KMS-11 (cell line): ENCODE data around the gene ENTPD3.

ENCODE experiments used
- H2AFZ ChIP-seq: fragments of 200-600 bp; sonication (generic); 2 replicates; pipeline ENCODE4 v1.6.1; 2016; ENCODE audit warnings: antibody characterized with exemption, mixed run types, low read depth
- H3K27ac ChIP-seq: fragments of 200-600 bp; sonication (generic); 2 replicates; pipeline ENCODE4 v1.6.1; 2016; ENCODE audit warnings: mild to moderate bottlenecking, mixed run types
- H3K27me3 ChIP-seq: fragments of 200-600 bp; sonication (generic); 2 replicates; pipeline ENCODE4 v1.6.1; 2017; ENCODE audit warnings: mild to moderate bottlenecking, low read depth, mixed run types, moderate library complexity; ENCODE audit not compliant: insufficient read depth
- H3K36me3 ChIP-seq: fragments of 200-600 bp; sonication (generic); 2 replicates; pipeline ENCODE4 v1.6.1; 2017; ENCODE audit warnings: mild to moderate bottlenecking, mixed run types; ENCODE audit not compliant: insufficient read depth
- H3K4me1 ChIP-seq: fragments of 200-600 bp; sonication (generic); 2 replicates; pipeline ENCODE4 v1.6.1; 2016; ENCODE audit warnings: mild to moderate bottlenecking, low read depth, mixed run types; ENCODE audit not compliant: poor library complexity, severe bottlenecking
- H3K4me2 ChIP-seq: fragments of 200-600 bp; sonication (generic); 2 replicates; pipeline ENCODE4 v1.7.0; 2016; ENCODE audit warnings: mild to moderate bottlenecking, mixed run types
- H3K4me3 ChIP-seq: fragments of 200-600 bp; sonication (generic); IDR thresholded peaks from 2 replicates; pipeline ENCODE4 v1.6.1; 2017; ENCODE audit warnings: low read depth, low read length, mixed read lengths; ENCODE audit not compliant: insufficient read depth
- H3K79me2 ChIP-seq: fragments of 200-600 bp; sonication (generic); 2 replicates; pipeline ENCODE4 v1.6.1; 2016; ENCODE audit warnings: low read depth, mixed run types; ENCODE audit not compliant: insufficient read depth
- H3K9ac ChIP-seq: fragments of 200-600 bp; sonication (generic); 2 replicates; pipeline ENCODE4 v1.6.1; 2016; ENCODE audit warnings: mild to moderate bottlenecking, mixed run types
- H4K20me1 ChIP-seq: fragments of 200-600 bp; sonication (generic); 2 replicates; pipeline ENCODE4 v1.6.1; 2016; ENCODE audit warnings: mild to moderate bottlenecking, mixed run types; ENCODE audit not compliant: insufficient read depth
- TF ChIP-seq, protein P1 (sequence below): fragments of 200-600 bp; sonication (generic); conservative IDR thresholded peaks from 2 replicates; pipeline ENCODE4 v1.6.1; 2017; ENCODE audit warnings: low read depth, mild to moderate bottlenecking, antibody characterized with exemption, low read length, moderate library complexity, mixed read lengths

Gene ENTPD3

GRCh38 chr3:40417845-40418543, 31.0 kb downstream of the ENTPD3 start:
- Histone ChIP-seq H2AFZ (no peak overlapping the region), H3K27ac (no peak overlapping the region)

GRCh38 chr3:40422861-40423260, 35.9 kb downstream of the ENTPD3 start:
- H3K27me3 ChIP-seq, result no peaks in the 10 kb centered on the region
- H4K20me1 ChIP-seq, result no peaks in the 10 kb centered on the region
- H2AFZ ChIP-seq, result no peak overlapping the region
- no peak overlapping the region for H3K27ac ChIP-seq
- no peak overlapping the region for H3K4me2 ChIP-seq
- H3K4me1 ChIP-seq, result no peaks in the 10 kb centered on the region
- no peaks in the 10 kb centered on the region for H3K79me2 ChIP-seq
- no peaks in the 10 kb centered on the region for H3K36me3 ChIP-seq
- TF ChIP-seq, protein P1, sequence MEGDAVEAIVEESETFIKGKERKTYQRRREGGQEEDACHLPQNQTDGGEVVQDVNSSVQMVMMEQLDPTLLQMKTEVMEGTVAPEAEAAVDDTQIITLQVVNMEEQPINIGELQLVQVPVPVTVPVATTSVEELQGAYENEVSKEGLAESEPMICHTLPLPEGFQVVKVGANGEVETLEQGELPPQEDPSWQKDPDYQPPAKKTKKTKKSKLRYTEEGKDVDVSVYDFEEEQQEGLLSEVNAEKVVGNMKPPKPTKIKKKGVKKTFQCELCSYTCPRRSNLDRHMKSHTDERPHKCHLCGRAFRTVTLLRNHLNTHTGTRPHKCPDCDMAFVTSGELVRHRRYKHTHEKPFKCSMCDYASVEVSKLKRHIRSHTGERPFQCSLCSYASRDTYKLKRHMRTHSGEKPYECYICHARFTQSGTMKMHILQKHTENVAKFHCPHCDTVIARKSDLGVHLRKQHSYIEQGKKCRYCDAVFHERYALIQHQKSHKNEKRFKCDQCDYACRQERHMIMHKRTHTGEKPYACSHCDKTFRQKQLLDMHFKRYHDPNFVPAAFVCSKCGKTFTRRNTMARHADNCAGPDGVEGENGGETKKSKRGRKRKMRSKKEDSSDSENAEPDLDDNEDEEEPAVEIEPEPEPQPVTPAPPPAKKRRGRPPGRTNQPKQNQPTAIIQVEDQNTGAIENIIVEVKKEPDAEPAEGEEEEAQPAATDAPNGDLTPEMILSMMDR, result no peak
- no peak overlapping the region for H3K9ac ChIP-seq
- no peak overlapping the region for H3K4me3 ChIP-seq

More at GRCh38 chr3:40417845-40418543, 31.0 kb downstream of the ENTPD3 start:
- H4K20me1 ChIP-seq, result no peaks in the 10 kb centered on the region
- no peaks in the 10 kb centered on the region for H3K36me3 ChIP-seq
- no peaks in the 10 kb centered on the region for H3K79me2 ChIP-seq
- TF ChIP-seq, protein P1, result no peak
- H3K27me3 ChIP-seq, result no peaks in the 10 kb centered on the region
- no peak overlapping the region for H3K4me2 ChIP-seq
- H3K9ac ChIP-seq, result no peak overlapping the region
- H3K4me1 ChIP-seq, result no peaks in the 10 kb centered on the region
- H3K4me3 ChIP-seq, result no peak overlapping the region

DNA sequence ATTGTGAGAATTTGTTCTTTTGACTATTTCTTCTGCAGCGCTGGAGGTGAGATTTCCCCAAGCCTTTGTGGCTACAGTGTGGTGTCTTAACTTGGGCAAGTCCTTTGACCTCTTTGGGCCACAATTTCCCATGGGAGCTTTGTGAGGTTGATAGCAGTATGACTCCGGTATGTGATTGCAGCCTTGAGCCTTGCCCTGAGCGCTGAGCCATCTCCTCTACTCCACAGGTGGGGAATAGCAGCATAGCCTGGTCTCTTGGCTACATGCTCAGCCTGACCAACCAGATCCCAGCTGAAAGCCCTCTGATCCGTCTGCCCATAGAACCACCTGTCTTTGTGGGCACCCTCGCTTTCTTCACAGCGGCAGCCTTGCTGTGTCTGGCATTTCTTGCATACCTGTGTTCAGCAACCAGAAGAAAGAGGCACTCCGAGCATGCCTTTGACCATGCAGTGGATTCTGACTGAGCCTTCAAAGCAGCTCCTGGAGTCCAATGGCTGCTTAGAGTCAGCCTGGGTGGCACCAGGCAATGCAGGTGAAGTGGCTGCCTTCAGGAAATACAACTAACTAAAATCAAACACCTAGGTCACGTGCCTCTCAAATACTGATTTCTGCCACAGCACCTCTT, 40.2 kb downstream of the ENTPD3 start:
- Histone ChIP-seq H2AFZ (no peak overlapping the region), H3K79me2 (no peaks in the 10 kb centered on the region), H3K4me3 (no peak overlapping the region), H3K27ac (no peak overlapping the region), H3K4me1 (no peaks in the 10 kb centered on the region), H3K27me3 (no peaks in the 10 kb centered on the region), H3K9ac (no peak overlapping the region), H4K20me1 (no peaks in the 10 kb centered on the region), H3K36me3 (no peaks in the 10 kb centered on the region), H3K4me2 (no peak overlapping the region)
- TF ChIP-seq, protein P1, result no peak

GRCh38 chr3:40432793-40433192, 45.8 kb downstream of the ENTPD3 start:
- TF ChIP-seq, protein P1, result no peak
- Histone ChIP-seq H4K20me1 (no peaks in the 10 kb centered on the region), H2AFZ (no peak overlapping the region), H3K79me2 (no peaks in the 10 kb centered on the region), H3K27ac (no peak overlapping the region), H3K4me2 (no peak overlapping the region), H3K4me3 (no peak overlapping the region), H3K36me3 (no peaks in the 10 kb centered on the region), H3K27me3 (no peaks in the 10 kb centered on the region), H3K9ac (no peak overlapping the region), H3K4me1 (no peaks in the 10 kb centered on the region)
